Lower lobe of right lung (tissue), 2 donors: ENCODE data around the gene DAAM1. TPM values are rescaled to one million over a fixed set of nuclear protein-coding genes. Genes with fewer than 3 reads are reported as not detected.

Experiments used
- ATAC-seq, 2 donors: fragments of 200-7000 bp; cut with Tn5 transposase; one replicate each; pipeline ENCODE4 v1.9.1; 2020 to 2022; ENCODE audit warnings: mild to moderate bottlenecking in 2 of 2, moderate library complexity in 2 of 2
- DNase-seq: peaks from one replicate; pipeline ENCODE4 v3.0.0-alpha.2; 2020
- H3K27ac ChIP-seq: fragments of 200-600 bp; one replicate; pipeline ENCODE4 v1.8.0; 2022
- H3K27me3 ChIP-seq: fragments of 200-600 bp; one replicate; pipeline ENCODE4 v1.8.0; 2022; ENCODE audit warnings: low read depth
- H3K36me3 ChIP-seq: fragments of 200-600 bp; one replicate; pipeline ENCODE4 v1.8.0; 2022; ENCODE audit warnings: mild to moderate bottlenecking
- H3K4me1 ChIP-seq: fragments of 200-600 bp; one replicate; pipeline ENCODE4 v1.8.0; 2022
- H3K4me3 ChIP-seq: fragments of 200-600 bp; one replicate; pipeline ENCODE4 v1.8.0; 2022; ENCODE audit warnings: mild to moderate bottlenecking
- H3K9me3 ChIP-seq: fragments of 200-600 bp; one replicate; pipeline ENCODE4 v1.8.0; 2022
- intact Hi-C: fragments of 100-400 bp; cut with DNase I; formaldehyde crosslinking; loops from one replicate; pipeline ENCODE4 v1.11.0; 2022
- total RNA-seq: library from RNA; stranded (reverse); fragmentation: NEBNext Ultra II Directional; extraction: Animal tissue kit (Norgen Biotek cat#: 25700); gene quantifications from one replicate; pipeline ENCODE4 v1.2.1, GENCODE V29; 2021
- TF ChIP-seq, protein P1 (sequence below): fragments of 200-600 bp; IDR thresholded peaks from one replicate; pipeline ENCODE4 v1.8.0; 2022; ENCODE audit warnings: antibody characterized with exemption, mild to moderate bottlenecking
- donor health status: DM: no; HTN: yes; CAD: no; lungs with severe emphysema.

Gene DAAM1
- total RNA-seq, 1 donor from 2014 or later, result 46.7 TPM

DNA sequence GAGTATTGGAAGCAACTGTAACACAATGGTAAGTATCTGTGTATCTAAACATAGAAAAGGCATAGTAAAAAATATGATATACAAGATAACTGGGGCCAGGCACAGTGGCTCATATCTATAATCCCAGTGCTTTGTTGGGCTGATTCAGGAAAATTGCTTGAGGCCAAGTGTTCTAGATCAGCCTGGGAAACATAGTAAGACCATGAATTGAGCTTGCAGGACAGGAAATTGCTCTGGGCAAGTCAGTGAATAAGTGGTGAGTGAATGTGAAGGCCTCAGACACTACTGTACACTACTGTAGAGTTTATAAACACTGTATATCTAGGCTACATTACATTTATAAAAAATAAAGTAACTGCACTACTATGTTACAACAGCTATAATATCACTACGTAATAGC lies 201.5 kb downstream of the DAAM1 start:
- no peak overlapping the region for H3K4me3 ChIP-seq
- H3K9me3 ChIP-seq, result no peaks in the 10 kb centered on the region
- intact Hi-C loops, result no loop called here
- DNase-seq, result no peak
- no peak overlapping the region for H3K27ac ChIP-seq
- no peaks in the 10 kb centered on the region for H3K4me1 ChIP-seq
- no peaks in the 10 kb centered on the region for H3K27me3 ChIP-seq
- TF ChIP-seq, protein P1, sequence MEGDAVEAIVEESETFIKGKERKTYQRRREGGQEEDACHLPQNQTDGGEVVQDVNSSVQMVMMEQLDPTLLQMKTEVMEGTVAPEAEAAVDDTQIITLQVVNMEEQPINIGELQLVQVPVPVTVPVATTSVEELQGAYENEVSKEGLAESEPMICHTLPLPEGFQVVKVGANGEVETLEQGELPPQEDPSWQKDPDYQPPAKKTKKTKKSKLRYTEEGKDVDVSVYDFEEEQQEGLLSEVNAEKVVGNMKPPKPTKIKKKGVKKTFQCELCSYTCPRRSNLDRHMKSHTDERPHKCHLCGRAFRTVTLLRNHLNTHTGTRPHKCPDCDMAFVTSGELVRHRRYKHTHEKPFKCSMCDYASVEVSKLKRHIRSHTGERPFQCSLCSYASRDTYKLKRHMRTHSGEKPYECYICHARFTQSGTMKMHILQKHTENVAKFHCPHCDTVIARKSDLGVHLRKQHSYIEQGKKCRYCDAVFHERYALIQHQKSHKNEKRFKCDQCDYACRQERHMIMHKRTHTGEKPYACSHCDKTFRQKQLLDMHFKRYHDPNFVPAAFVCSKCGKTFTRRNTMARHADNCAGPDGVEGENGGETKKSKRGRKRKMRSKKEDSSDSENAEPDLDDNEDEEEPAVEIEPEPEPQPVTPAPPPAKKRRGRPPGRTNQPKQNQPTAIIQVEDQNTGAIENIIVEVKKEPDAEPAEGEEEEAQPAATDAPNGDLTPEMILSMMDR, result no peak
- ATAC-seq, result no peak
- H3K36me3 ChIP-seq, result no peaks in the 10 kb centered on the region

DNA sequence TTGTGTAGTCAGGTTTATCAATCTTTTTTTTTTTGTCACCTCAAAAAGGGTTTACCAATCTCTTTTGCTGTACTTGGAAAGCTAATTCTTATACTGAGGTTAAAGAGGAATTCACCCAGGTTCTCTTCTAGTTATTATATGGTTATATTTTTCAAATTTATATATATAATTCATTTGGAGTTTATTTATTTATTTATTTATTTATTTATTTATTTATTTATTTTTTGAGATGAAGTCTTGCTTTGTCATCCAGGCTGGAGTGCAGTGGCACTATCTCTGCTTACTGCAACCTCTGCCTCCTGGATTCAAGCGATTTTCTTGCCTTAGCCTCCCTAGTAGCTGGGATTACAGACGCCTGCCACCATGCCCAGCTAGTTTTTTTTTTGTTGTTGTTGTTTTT lies 202.9 kb downstream of the DAAM1 start:
- Histone ChIP-seq H3K4me3 (no peak overlapping the region), H3K27me3 (no peaks in the 10 kb centered on the region), H3K4me1 (no peaks in the 10 kb centered on the region), H3K36me3 (no peaks in the 10 kb centered on the region), H3K9me3 (no peaks in the 10 kb centered on the region), H3K27ac (no peak overlapping the region)
- intact Hi-C loops, result no loop called here
- TF ChIP-seq, protein P1, result no peak
- ATAC-seq (no peak), DNase-seq (no peak)

DNA sequence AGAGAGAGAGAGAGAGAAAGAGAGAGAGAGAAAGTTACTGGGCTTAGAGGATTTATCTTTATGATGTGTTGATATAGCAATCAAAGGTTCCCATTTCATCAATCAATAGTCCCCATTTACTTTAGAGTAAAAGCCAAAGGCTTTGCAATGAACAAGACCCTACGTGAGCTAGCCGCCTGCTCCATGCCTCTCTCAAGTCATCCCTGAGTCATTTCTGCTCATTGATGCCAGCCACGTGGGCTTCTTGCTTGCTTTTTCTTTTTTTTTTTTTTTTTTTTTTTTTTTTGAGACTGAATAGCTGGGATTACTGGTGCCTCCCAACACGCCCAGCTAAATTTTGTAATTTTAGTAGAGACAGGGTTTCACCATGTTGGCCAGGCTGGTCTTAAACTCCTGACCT lies 205.8 kb downstream of the DAAM1 start:
- H3K4me1 ChIP-seq, result no peaks in the 10 kb centered on the region
- no peaks in the 10 kb centered on the region for H3K27me3 ChIP-seq
- TF ChIP-seq, protein P1, result no peak
- DNase-seq, result no peak
- intact Hi-C loops, result no loop called here
- no peak overlapping the region for H3K4me3 ChIP-seq
- H3K27ac ChIP-seq, result no peak overlapping the region
- ATAC-seq, result no peak
- no peaks in the 10 kb centered on the region for H3K36me3 ChIP-seq
- no peaks in the 10 kb centered on the region for H3K9me3 ChIP-seq

DNA sequence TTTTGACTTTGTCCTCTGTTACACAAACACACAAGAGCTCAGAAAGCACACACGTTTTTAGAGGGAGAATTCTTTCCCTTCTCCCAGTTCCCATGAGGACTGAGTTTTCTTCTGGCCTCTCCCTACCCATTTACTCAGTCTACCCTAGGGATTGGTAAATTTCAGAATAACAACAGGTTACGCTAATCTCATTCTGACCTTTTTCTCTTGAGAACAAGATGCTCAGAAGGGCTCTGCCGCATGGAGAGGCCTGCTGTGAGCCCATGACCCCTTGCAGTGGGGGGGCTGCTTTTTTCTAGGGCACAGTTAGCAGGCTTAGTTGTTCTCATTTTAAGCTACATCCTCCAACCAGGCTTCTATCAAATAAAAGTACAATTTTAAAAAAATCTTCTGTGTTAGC lies 207.2 kb downstream of the DAAM1 start:
- H3K4me1 ChIP-seq, result no peaks in the 10 kb centered on the region
- intact Hi-C loops, result no loop called here
- no peaks in the 10 kb centered on the region for H3K27me3 ChIP-seq
- no peak for ATAC-seq
- no peaks in the 10 kb centered on the region for H3K9me3 ChIP-seq
- no peaks in the 10 kb centered on the region for H3K36me3 ChIP-seq
- H3K4me3 ChIP-seq, result no peak overlapping the region
- H3K27ac ChIP-seq, result no peak overlapping the region
- DNase-seq, result no peak
- TF ChIP-seq, protein P1, result no peak

DNA sequence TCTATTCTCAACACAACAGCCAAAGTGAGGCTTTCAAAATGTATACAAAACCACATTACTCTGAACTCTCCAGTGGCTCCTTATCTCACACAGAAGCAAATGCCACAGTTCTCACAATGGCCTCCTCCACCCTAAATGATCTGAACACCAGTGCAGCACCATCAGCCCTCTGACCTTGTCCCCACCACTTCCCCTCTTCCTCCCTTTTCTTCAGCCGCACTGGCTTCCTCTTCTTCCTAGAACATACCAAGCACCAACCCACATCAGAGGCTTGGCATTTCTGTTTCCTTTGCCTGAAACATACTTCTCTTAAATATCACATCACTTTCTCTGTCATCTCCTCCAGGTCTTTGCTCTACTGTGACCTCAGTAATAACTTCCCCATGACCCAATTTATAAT lies 210.4 kb downstream of the DAAM1 start:
- Histone ChIP-seq H3K27ac (no peak overlapping the region), H3K4me1 (no peaks in the 10 kb centered on the region), H3K27me3 (no peaks in the 10 kb centered on the region), H3K9me3 (no peaks in the 10 kb centered on the region), H3K36me3 (no peaks in the 10 kb centered on the region), H3K4me3 (no peak overlapping the region)
- intact Hi-C loops, result no loop called here
- peak in 1 of 2 donors; percentile 68 for ATAC-seq
- TF ChIP-seq, protein P1, result no peak
- DNase-seq, result no peak
